MM.1S (cell line): ENCODE results near the gene ZNF132.

Experiments used
- CTCF ChIP-seq: fragments of 300-600 bp; sonication (generic); IDR thresholded peaks from 2 replicates; pipeline ENCODE4 v1.5.1; 2016; ENCODE audit warnings: antibody characterized with exemption, low read length, mixed read lengths
- EZH2 ChIP-seq: fragments of 300-600 bp; sonication (generic); optimal IDR thresholded peaks from 2 replicates; pipeline ENCODE3; 2017; ENCODE audit warnings: low read depth, mild to moderate bottlenecking, antibody characterized with exemption, low read length, mixed read lengths
- EZH2phosphoT487 ChIP-seq: fragments of 300-600 bp; sonication (generic); IDR thresholded peaks from 2 replicates; pipeline ENCODE4 v1.6.1; 2018; ENCODE audit warnings: antibody characterized with exemption, low read length

DNA sequence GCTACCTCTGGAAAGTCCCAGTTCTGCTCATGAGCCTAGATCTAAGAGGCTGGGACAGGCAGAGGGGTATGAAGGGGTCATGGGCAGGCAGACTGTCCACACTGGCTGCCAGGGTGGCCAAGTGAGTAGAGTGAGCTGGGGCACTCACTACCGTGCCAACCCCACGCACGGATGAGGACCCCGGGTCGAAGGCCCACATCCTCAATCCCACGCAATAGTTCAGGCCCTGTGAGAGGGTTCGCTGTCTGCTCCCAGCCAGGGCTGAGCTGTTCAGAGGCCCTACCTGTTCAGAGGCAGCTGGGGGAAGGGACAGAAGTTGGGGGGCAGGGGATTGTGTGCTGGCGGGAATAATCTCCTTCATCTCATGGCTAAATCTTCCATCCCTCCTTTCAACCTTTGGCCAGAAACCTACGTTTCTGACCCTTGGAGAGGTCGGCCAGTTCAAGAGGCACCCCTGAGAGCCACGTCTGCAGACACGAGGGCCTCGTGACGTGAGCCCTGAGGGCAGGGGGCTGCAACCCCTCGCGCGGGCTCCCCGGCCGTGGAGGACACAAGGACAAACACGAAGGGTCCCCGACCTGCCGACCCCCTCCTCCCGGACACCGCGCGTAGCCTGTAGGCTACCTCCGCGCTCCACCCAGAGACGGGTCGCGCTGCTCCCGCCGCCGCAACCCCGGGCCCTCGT, 53.9 kb downstream of the ZNF132 start:
- TF ChIP-seq CTCF (no peak), EZH2phosphoT487 (no peak), EZH2 (no peak)
